NCI-H226 (cell line): ENCODE data around the gene GSTM3.

Experiments used
- DNase-seq: peaks from one replicate; pipeline ENCODE4 v3.0.0-alpha.2; 2015

The GSTM3 gene

DNA sequence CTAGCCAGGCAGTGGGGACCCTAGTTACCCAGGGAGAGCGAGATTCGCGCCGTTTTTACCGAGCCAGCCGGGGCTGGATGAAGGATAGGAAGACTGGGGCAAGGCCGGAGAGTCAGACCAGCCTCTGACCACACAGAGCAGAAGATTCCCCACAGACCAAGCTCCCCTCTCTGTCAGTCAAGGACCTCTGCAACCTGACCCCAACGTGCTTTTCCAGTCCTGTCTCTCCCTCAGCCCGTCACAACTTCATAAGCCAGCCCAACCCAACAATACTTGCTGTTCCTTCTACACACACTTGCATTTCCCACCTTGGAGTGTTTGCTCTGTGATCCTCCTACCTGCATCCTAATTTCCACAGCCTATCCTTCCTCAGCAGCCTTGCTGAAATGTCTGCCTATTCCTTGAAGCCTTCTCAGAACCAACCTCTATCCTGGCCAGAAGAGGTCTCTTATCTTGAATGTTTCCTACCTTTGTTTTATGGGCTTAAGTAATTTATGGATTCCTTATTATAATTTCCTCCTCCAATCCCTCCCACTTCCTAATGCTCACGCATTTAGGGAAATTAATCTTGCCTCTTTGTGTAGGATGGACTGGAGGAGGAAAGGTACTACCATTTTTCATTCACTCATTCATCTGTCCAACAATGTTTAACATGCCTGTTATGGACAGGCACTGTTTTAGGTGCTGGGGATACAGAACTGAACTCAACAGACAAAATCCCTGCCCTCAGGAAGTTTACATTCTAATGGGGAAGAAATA is at the start of gene GSTM3:
TSS of gene GSTM3 (minus strand) at position 424 of the 759 bp plus-strand sequence. CDS start 751 bp downstream, outside the sequence.
- DNase-seq: no peak

DNA sequence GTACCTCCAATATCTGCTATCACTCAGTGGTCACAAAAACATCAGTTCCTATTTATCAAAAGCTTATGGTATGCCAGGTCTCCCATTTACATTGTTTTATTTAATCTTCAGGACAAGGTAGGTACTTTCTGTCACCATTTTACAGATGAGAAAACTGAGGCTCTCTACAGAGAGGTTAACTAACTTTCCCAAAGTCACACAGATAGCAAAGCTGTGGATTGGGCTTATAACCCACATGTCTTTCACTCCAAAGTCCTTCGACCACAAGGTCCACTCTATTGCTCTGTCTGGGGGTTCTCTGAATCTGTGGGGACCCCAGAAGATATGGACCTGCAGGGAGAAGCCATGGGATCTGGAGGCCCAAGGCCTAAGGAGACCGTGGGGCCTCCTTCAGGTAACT is 49.5 kb upstream of the GSTM3 start:
- no peak for DNase-seq

DNA sequence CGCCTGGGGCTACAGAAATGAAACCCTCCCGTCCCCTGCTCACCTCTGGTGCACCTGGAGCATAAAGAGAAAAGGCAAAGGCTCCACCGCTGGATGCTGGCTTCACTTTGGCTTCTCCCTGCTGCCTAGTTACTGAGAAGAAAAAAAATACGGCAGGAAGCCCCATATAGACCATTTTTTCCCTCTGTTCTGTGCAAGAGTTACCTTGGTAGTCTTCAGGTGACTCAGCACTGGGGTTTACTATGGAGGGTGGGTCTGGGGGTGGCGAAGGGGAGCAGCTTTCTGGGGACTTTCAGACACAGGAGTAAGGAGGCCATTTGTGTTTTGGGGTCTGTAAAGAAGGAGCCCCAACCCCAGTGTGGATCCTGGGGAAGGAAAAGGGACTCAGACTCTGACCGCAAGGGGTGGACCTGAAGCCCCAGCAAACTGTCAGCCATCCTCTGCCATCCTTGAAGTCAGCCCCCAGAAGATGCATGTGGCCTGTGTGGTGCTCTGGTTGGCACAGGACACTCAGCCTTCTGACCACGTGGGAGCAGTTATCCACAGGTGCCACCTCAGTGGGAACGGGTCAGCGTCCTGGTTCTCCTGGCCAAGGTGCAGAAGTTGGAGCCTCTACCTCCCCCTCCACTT is 48.8 kb upstream of the GSTM3 start:
- DNase-seq: no peak

DNA sequence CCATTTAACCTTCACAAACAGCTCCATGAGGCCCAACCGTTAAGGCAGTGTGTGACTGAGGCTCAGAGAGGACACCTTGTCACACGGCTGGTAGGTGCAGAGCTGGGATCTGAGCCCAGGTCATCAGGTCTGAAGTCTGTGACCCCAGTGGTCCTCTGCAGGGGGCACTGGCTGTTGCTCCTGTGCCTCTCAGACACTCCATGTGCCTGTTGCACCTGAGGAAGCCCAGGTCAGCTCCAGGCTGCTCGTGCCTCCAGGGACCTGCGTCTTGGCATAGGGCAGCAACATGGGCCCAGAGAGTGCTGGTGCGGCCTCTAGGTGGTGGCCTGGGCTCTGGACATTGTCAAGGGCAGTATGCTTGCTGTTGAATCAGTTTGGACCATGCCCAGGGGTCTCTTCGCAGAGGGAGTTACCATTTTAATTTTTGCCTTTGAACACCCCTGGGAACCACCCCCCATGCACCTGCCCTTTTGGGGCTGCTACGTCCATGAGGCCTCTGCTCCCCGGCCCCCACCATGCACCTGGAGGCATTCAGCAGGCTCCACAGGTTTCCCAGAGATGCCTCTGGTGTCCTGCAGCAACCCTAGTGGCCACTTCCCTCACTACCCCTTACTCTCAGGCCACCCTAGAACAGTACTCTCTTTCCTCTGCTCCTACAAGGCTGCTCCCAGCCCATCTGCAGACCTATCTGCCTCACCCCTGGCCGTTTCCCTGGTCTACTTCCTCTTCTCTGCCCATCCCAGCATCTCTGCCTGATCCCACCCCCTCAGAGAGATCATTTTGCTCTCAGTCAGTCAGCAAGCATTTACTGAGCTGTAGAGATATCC is 48.1 kb upstream of the GSTM3 start:
- DNase-seq: peak; percentile 29

DNA sequence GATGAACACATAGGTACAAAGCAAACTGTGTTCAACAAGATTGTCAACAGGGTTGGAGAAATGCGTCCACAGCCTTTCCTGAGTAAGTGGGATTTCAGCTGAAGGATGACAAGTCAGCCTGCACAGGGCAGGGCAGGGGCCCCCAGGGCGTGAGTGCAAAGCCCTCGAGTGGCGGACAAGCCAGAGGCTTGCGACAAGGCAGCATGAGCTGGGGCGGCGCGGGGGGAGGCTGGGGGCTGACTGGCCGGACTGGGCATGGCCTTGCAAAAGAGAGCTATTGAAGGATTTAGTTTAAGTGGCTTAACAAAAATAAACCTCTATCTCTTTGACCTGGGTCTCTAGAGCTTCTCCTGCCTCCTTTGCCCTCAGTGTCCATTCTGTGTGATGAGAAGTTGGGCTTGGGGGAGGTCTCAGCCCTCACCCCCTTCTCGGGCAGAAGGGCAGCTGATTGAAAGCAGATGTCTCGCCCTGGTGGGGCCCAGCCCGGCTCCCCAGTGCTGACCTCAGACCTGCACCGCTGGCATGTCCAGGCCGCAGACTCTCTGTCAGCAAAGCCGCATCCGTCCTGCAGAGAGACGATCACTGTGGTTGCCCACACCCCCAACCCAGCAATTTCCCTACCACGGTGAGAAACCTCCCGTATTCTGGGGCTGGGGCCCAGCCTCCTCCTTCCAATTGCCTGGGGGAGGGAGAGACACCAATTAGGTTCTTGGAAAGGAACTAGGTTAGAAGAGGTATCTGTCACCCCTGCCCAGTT is 47.2 kb upstream of the GSTM3 start:
- no peak for DNase-seq

DNA sequence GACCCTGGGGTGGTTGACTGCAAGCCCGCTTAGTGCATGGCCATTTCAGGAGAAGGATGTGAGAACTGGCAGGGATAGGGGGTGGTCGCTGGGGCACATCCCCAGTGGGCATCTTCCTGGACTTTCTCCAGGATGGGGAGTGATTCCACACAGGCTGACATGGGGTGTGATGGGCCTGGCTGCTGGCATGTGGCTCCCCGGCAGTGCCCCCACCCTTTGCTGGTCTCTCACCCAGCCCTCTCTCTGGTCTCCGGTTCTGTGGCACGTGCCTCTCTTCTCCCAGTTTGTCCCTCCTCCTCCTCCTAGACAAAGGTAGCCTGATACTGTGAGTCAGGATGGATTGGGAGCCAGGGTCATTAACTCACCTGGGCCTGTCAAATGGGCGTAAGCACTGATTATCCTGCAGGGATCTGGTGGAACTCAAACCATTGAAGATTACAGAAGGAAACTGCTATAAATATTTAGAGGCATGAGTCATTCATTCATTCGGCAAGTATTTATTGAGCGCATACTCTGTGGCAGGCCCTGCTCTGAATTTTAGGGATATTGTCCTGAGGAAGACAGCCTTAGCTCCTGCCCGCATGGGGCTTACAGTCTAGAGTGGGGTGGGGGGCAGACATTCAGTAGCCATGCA is 46.5 kb upstream of the GSTM3 start:
- peak; percentile 32 for DNase-seq

DNA sequence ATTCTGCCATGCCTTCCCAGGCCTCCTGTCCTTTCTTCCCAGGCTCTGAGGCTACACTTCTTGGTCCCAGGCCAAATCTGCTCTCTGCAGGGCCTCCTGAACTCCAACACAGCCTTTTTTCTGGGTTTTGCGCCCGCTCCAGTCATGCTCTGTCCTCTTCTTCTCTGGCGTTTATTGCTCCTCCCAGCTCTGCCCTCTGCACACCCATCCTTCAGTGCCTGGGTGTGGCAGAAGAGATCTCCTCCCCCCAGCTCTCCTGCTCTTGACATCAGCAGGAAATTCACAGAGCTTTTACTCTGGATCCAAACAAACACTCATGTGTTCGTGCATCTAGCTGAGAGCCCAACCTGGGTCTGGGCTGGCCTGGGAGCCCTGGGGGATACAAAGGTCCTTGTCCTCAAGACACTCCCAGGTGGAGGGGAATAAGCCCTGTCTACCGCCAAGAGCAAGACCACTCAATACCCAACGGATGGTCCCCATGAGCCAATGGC is 45.7 kb upstream of the GSTM3 start:
- DNase-seq: peak; percentile 74

DNA sequence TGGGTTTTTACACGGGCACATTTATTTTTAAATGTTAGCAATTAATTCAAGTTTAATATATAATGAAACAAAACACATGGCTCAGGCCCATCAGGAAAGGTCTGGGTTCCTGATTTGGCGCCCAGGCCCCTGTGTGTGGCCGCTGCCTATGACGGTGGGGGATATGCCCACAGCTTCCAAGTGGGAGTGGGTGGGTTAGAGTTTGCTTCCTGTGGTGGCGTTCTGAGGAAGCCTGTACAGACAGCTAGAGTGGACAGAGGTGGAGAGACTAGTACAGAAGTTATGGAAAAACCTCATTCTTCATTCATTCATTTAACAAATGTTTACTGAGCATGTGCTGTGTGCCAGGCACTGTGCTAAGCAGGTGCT is 45.3 kb upstream of the GSTM3 start:
- DNase-seq: no peak

DNA sequence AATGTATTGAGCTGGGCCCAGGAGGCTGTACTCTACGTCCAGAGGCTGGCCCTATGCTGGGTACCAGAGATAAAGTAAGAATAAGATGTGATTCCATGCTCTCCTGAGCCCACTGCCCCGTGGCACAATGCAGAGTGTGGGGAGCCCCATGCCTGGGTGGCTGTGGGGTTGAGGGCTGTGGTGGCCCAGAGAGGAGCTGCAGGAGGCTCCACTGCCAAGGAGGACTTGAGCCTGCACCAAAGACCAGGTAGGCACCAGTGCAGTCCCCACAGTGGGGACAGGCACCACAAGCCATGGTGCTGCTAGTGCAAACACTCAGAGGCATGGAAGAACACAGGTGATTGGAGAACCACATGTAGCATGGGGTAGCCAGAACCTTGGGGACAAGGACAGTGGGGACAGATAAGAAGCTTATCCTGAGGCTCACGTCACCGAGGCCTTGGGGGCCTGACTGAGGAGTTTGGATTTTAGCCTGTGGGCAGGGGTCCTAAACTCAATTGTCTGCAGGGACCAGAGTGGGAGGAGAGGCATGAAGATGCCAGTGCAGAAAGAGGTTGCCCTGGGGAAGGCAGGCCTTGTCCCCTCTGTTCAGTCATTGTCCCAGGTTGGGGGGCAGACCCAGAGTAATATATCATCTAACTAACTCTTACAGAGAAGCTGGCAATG is 44.7 kb upstream of the GSTM3 start:
- no peak for DNase-seq

DNA sequence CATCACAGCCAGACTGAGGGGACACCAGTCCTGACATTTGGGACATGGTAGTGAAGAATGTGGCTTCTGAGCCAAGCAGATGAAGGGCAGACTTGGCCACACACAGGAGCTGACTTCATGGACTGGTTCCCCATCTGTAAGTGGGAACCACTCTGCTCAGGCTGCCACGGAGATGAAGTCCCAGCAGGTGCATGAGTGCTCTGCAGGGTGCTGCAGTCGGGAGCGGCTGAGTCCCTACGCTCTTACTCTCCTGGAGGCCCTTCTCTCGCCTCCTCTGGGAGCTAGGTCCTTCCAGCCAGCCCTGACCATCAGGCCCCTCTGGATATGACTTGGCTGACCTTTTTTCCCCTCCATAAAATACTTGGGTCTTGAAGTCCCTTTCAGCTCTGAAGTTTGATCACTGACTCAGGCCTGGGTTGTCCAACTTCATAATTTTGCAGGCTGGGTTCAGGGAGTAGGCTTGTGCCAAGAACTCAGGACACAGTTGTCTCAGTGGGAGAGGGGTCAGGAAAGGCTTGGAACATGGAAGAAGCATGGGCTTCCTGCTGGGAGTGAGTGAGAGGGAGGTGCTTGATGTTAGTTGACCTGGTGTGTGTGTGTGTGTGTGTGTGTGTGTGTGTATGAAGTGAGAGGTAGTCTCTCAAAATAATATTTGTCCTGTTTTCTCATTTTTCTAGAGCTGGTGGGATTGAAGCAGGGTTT is 43.9 kb upstream of the GSTM3 start:
- DNase-seq: no peak

DNA sequence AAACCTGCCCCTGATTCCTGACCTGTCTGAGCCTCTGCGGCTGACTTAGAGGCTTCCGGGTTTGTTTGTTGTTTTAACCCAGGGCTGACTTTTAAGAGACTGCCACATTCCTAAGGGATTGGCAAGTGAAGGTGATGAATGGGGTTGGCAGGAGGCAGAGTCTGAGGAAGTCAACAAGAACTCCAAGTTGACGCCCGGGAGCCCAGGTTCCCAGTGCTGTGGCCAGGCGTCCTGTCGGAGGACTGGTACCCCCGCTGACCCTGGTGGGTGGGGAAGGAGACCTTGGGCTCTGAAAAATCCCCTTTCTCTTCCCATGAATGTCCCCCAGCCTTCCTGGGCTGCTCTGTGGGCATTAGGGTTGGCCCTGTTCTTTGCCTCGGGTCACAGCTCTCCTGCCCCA is 42.6 kb upstream of the GSTM3 start:
- peak; percentile 94 for DNase-seq

DNA sequence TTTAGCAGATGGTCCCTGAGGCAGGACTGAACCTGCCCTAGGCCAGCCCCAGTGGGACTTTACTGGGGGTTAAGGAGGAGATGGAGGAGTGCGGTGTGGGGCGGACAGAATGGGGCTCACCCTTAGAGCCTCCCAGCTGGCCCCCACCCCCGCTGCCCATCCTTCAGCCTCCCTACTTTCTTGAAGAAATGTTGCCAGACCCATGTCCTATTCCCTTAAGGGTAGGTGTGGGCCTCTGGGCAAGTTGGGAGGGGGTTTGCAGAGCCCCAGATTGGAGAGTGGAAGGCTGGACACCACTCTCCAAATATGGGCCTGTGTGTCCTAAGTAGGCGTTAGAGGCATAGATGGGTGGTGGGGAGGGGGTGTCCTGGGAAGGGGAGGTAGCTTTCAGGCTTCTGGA is 42.1 kb upstream of the GSTM3 start:
- DNase-seq: no peak

DNA sequence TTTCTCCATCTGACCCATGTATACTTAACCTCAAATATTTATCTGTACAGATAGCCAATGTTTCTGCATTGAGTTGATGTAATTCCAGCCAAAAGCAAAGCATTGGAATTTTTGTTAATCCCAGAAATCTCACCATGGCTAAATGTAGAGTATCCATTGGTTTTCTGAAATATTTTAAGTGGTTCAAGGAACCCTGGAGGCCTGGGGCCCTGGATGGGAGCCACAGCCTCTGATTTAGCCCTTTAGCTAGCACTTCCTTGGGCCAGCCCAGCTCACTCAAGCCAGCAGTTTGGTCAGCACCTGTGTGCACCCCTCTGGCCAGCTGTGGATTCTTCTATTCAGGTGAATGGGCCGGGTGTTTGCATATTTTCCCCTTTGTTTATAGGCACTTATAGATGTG is 41.7 kb upstream of the GSTM3 start:
- peak; percentile 67 for DNase-seq

DNA sequence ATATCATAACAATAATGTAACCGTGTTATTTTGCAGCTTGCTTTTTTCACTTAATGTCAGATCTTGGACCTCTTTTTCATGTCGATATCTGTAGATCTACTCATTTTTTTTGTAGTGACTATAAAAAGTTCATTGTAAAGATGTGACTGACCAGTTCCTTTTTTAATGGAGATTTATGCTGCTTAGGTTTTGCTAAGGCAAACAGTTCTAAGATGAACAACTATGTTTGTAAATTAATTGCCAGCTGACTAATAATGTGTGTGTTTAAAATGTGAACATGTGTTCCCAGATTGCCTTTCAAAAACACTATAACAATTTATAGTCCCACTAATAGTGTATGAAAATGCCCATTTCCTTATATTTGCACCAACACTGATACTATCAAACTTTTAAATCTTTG is 41.0 kb upstream of the GSTM3 start:
- no peak for DNase-seq

DNA sequence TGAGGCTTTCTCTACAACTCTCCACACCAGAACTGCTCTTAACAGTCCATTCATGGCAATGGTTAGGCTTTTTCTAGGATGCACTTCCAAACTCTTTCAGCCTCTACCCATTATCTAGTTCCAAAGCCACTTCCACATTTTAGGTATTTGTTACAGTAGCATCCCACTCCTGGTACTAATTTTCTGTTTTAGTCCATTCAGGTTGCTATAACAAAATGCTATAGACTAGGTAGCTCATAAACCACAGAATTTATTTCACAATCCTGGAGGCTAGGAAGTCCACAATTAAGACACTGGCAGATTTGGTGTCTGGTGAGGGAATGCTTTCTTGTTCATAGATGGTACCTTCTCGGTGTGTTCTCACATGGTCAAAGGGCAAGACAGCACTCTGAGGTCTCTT is 40.1 kb upstream of the GSTM3 start:
- DNase-seq: no peak

DNA sequence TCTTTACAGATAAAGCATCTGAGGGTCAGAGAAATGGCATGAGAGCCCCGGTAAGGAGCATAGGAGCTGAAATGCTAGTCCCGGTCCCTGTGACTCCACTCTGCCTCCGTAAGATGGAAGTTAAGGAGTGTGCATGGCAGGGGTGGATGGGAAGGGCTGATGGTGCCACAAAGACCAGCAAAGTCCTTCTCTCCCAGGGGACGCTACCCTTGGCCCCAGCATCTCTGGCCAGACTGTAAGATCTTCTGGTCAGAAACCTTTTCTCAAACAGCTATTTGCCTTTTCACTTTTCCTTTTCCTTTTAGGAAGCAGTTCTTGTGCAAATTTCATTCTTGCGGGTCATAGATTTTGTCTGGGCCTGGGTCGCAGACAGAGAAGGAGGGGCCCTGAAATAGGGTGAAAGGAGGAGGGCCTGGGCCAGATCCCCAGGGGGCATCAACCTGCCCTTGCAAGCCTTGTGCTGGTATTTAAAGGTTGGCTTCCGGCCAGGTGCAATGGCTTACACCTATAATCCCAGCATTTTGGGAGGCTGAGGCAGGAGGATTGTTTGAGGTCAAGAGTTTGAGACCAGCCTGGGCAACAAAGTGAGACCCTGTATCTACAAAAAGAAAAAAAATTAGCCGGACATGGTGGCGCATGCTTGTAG is 37.3 kb upstream of the GSTM3 start:
- DNase-seq: no peak

DNA sequence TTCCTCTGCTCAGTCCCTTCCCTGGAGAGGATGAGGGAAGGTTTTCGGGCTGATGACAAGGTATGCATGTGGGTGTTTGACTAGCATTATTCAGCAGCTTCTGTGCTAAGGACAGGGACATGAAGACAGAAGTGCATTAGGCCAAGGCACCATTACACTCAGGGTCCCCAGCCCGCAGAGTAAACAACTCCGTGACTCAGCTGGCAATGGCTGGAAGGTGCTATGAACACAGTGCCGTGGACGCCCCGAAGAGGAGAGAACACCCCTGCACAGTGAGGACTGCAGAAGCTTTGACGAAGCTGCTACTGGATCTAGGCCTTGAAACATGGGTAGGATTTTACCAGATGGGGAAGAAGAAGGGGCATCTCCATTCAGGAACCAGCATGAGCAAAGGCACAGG is 36.6 kb upstream of the GSTM3 start:
- DNase-seq: no peak

DNA sequence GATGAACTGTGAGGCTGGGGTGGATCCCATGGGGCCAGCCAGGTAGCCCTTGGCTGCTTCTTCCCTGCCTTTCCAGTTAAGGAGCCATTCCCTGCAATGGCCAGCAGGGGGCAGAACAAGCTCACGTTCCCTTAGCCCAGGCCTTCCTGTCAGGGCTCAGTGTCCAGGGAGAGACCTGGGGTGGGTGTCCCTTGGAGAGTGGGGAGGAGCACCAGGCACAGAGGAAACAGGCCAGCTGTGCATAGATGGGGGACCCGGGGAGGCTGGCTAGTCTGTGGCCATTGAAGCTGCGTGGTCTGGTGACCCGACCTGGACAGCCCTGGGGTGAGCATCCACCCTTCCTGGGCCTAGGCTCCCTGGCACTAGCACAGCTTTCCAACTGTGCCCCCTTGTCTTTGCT is 36.1 kb upstream of the GSTM3 start:
- peak; percentile 65 for DNase-seq

DNA sequence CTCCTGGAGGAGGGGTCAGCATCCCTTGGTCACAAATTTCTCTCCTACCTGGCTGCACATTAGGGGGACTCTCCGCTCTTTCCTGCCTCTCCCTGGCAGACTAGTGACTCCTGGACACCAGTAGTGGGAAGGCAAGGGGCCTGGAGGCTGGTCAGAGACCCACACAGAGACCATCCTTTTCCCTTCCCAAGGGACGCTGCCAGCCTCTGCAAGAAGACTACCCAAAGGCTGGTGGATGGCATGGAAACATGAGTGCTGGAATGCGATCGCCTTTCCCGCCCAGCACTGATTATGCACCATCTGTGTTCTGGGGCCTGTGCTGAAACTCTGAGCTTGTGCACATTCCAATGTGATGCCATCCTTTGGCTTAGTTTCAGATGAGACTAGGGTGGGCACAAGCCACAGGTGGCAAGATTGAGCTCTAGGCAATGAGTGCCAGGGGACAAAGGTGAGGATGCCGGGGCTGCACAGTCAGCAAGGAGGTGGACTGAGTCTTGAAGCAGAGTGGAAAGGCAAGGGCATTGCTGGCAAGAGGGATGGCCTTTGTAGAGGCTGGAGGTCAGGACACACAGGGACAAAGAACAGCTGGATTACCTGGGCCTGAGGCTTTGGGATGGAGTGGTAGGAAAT is 35.5 kb upstream of the GSTM3 start:
- no peak for DNase-seq

DNA sequence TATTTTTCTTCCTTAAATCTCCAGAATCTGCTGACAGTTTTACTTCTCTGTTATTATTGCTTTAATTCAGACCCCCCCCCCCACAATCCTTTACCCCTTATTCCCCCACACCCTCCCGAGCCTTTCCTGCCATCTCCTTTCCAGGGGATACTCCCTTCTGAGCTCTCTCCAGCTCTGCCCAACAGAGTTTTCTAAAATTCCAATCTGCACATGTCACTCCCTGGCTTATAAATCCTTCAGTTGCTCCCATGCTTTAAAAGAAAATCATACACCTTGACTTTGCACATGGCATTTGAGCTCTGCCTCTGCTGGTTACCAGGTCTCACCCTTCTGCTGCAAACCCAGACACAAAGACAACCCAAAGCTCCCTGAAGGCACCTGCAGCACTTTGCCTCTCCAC is 34.6 kb upstream of the GSTM3 start:
- DNase-seq: peak; percentile 76
